Activated naive CD4-positive, alpha-beta T cell treated with Interleukin-2 at 50 U/mL for 16 hours (primary cell): ENCODE measurements around the gene CACNA2D4.
"Not testable (repeated sequence)": the region's sequence is repeated elsewhere in the genome, so short reads cannot be mapped to it uniquely, and the experiment has no call there.

Experiments
- DNase-seq: peaks from one replicate; pipeline ENCODE4 v3.0.0-alpha.2; 2020

CACNA2D4 gene, protein sequence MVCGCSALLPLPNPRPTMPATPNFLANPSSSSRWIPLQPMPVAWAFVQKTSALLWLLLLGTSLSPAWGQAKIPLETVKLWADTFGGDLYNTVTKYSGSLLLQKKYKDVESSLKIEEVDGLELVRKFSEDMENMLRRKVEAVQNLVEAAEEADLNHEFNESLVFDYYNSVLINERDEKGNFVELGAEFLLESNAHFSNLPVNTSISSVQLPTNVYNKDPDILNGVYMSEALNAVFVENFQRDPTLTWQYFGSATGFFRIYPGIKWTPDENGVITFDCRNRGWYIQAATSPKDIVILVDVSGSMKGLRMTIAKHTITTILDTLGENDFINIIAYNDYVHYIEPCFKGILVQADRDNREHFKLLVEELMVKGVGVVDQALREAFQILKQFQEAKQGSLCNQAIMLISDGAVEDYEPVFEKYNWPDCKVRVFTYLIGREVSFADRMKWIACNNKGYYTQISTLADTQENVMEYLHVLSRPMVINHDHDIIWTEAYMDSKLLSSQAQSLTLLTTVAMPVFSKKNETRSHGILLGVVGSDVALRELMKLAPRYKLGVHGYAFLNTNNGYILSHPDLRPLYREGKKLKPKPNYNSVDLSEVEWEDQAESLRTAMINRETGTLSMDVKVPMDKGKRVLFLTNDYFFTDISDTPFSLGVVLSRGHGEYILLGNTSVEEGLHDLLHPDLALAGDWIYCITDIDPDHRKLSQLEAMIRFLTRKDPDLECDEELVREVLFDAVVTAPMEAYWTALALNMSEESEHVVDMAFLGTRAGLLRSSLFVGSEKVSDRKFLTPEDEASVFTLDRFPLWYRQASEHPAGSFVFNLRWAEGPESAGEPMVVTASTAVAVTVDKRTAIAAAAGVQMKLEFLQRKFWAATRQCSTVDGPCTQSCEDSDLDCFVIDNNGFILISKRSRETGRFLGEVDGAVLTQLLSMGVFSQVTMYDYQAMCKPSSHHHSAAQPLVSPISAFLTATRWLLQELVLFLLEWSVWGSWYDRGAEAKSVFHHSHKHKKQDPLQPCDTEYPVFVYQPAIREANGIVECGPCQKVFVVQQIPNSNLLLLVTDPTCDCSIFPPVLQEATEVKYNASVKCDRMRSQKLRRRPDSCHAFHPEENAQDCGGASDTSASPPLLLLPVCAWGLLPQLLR

DNA sequence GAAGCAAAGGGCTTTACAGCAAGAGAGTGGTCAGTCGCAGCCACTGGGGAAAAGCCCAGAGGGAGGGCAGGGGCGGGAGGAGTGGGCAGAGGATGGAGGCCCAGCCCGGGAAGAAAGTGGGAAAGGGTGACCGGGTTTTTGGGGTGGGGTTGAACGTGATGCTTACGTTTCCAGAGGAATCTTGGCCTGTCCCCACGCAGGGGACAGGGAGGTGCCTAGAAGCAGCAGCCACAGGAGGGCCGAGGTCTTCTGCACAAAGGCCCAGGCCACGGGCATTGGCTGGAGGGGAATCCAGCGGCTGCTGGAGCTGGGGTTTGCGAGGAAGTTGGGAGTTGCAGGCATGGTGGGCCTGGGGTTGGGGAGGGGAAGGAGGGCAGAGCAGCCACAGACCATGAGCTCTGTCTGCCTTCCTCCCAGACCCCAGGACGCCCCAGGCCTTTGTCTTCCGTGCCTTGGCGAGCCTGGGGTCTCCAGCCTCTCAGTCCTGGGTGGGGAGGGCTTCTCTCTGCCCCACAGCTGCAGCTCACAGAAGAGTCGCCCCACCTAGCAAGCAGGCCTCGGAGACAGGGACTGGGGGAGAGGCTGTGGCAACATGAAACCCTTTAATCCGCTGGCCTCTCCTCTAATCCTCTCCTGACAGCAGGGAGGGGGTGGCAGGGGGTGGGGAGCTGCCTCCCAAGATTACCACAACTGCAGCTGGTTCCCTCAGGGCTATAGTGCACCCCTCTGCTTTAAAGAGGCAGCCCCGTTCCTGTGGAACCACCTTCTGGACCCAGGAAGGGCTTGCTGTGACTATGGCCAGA lies at the start of gene CACNA2D4:
Gene CACNA2D4 (minus strand): TSS at position 572 of the 803 bp plus-strand sequence. CDS start 179 bp downstream, at position 393.
- DNase-seq = no peak

DNA sequence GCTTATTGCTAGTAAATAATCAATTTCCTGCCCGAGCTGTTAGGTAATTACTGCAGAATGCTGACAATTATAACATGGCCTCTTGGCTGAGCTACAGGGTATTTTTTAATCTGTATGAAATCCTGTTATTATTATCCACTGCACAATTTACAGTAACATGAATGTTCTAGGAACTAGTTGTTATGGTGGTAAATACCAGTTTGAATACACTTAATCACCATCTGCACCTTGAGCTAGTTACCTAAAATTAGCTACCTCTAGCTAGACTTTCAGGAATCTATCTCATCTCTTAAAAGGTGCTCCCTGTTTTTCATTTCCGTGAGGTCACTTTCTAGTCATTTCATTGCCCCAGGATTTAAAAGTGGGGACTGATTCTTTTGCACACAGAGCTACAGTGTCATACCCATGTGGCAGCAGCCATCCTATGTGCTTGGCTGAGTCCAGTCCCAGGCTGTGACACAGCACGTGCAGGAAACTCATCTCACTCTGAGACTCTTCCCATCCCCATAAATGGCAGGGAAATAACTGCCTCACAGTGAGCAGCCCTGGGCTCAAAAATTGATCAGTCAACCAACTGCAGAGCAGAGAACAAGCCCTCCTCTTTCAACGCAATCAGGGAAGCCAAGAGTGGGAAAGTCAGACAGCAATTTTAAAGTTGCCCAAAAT lies 48.2 kb upstream of the CACNA2D4 start:
- no peak for DNase-seq

DNA sequence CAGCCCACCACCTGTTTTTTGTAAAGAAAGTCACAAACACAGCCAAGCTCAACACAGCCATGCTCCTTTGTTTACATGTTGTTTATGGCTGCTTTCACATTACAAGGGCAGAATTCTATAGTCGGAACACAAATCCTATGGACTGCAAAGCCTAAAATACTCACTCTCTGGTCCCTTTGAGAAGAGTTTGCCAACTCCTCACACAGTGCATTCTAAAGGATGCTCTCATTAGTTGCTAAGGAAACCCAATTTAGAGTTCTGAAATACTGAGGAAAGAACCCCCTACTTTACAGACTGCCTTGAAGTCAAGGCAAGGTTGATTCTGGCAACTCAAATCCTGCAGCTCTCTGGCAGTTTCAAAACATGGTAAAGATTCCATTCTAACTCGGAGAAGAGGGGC lies 47.5 kb upstream of the CACNA2D4 start:
- no peak for DNase-seq

DNA sequence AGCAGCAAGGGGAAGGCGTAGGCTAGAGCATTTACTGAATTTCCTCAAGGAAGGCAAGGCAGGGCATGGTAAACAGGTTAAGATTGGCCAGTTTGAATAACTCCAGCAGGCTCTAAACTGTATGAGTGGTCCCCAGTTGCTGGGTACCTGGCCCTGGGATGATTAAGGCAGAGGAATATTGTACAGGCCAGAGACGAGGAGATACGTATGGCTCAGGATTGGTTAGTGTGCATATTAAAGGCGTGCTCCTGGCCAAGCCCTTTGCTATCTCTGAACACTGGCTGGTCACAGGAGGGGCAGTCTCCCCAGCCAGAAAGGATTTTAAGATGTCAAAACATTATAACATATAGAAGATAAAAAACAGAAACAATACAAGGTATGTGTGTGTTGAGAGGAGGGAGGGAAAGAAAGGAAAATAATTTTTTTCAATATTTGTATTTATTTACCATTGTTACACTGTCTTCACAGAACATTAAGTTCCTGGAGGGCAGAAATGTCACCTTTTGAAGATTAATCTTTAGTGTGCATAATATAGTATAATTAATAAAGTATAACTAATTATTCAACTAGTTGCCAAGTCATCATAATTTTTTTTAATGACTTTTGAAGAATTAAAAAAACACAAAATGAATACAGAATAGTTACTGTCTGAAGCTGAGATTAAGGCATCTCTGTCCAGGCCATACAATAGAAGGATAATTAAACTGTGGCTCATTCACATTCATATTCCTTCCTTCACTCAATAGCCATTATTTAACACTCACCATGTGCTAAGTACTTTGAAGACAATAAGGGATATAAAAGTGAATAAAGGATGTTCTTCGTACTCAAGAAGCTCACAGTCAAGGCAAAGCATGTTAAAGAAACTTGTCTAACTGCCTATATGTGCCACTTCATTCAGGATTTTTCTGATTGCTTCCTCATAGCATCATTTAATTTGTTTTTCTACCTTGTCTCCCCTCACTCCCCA lies 43.9 kb upstream of the CACNA2D4 start:
- DNase-seq = no peak

DNA sequence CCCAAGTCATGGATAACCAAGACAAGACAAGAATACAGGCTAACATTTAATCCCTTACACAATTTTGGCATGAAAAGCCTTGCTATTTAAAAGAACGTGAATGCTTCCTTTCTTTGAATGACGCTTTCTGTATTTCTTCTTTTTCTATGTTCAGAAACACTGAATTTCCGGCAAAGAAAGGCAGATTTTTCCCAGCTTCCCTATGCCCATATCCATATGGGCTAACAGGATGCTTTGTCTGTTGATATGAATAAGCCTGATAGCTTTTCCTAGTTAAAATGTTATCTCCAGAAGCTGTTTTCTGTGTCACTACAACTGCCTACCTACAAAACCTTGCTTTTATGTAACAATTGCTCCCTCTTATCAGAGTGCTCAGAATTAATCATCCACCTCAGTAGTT lies 38.3 kb upstream of the CACNA2D4 start:
- no peak for DNase-seq

DNA sequence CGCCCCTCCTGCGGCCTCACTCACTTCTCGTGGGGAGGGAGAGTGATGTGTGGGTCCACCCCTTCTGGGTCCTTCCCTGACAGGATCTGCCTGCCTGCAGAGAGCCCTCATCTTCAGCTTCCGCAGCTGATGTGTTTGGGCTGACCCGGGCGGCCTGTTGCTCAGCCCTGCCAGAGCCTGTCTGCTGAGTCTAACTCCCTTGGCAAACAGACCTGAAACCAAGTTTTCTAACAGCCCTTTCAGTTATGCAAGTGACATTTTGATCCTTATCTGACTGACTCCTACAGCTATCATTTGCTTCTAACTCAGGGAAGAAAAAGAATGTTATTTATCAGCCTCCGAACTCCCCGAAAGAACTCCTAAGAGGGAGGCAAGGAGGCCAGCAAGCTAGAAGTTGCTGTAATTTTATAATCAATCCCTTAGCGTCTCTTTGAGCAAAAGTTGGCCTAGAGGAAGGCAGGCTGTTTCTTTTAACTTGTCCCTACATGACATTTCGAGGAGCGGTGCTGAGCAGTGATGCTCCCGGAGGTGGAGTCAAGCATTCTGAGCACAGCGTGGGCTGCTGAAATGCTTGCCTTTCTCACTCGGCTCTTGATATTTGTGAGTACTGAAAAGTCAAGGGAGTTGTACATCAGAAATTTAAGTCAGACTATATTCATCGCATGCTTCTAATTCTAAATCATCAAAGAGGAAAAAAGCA lies 31.5 kb upstream of the CACNA2D4 start:
- no peak for DNase-seq

DNA sequence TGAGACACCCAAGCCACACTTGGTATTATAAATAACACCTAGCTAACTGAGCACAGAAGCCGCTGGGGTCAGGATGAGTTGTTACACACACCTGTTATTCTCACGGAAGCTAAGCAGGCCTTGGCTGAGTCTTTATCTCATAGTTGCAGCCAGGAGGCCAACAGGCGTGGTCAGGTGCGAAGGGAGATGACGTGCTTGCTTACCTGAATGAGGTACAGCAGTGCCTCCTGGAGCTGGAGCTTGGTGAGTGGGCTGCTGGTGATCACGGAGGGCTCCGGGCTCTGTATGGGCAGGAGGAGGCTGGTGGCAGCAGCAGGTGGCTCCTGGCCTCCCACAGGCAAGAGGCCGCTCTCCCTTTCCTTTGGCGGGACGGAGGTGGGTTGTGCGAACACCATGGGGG lies 30.4 kb upstream of the CACNA2D4 start:
- DNase-seq = no peak

DNA sequence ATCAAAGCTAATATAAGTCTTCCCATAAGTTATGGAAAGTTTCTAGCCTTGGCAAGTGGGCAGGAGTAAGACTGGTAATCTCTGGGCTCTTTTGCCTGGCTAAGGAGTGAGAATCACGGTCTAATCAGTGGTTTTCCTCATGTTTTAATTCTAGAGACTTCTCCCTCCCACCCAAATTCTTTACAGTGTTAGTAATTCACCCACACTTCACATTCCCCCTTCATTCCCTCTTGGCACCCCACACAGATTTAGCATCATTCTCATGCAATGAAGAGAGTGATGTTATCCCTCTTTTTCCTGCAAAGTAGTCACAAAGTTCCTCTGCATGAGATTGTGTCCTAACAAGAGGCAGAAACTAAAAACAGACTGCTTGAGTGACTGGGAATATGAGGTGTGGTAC lies 28.6 kb upstream of the CACNA2D4 start:
- no peak for DNase-seq

DNA sequence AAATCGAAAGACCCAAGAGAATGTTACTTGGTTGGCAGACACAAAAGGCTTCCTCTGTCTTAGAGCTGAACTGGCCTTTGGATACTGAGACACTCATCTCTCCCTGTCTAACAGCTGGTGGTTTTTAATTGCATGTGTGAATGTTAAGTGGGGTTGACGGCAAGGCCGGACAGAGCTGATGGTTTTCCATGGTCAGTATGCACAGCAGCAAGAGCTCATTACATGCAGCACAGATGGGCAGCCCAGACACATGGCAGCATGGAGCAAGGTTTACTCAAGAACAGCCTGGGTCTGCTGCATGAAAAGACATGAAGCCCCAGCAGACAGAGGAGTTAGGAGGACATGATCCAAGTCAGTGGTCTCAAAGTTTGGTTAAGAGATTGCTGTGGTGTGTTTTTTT lies 27.8 kb upstream of the CACNA2D4 start:
- no peak for DNase-seq

DNA sequence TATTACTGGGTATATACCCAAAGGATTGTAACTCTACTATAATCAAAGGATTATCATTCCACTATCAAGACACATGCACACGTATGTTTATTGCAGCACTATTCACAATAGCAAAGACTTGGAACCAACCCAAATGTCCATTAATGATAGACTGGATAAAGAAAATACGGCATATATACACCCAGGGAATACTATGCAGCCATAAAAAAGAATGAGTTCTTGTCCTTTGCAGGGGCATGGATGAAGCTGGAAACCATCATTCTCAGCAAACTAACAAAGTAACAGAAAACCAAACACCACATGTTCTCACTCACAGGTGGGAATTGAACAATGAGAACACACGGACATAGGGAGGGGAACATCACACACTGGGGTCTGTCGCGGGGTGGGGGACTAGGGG lies 27.1 kb upstream of the CACNA2D4 start:
- not testable (repeated sequence) for DNase-seq

DNA sequence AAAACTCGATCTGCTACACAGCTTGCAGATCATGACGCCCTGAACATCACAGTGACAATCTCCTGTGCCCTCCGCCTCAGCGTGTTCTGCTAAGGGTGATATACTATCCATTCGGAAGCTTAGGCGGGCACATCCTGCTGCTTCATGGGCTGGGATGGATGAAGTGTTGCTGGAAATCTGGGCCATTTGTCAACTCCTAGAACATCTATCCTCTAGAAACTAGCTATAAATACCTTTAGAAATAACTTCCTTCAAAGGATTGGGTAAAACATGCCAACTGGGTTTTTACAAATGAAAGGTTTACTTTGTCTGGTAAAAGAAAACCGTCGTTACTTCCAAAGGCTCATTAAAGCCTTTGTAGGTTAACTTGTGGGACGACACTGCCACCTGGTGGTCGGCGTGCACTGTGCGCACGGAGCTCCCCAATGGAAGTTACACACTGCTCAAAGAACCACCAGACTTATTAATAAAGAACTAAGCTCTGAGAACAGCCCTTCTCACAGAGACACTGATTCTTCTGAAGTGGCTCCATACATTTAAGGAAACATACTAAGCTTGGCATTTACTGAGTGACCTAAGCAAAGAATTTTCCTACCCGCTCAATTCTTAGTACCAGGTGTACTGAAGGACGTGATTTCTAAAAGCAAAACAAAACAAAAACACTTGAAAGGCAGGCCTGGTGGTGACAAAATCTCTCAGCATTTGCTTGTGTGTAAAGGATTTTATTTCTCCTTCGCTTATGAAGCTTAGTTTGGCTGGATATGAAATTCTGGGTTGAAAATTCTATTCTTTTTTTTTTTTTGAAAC lies 21.6 kb upstream of the CACNA2D4 start:
- DNase-seq = peak; percentile 89

DNA sequence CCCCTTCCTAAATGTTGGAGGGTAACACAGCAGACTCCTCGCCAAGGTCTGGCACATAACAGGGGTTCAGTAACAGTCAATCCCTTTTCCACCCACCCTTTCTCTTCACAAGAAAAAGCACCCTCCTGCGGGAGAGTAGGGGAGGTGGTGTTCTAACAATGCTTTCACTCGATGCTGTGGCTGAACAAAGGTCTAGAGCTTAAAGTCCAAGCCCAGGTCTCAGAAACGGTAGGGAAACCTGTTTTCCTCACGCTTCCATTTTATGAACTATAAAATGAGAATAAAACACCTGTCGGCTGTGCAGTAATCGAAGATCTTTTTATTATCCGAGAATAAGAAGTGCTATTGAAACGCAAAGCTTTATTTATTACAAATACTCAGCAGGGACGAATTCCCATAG lies 20.9 kb upstream of the CACNA2D4 start:
- no peak for DNase-seq

DNA sequence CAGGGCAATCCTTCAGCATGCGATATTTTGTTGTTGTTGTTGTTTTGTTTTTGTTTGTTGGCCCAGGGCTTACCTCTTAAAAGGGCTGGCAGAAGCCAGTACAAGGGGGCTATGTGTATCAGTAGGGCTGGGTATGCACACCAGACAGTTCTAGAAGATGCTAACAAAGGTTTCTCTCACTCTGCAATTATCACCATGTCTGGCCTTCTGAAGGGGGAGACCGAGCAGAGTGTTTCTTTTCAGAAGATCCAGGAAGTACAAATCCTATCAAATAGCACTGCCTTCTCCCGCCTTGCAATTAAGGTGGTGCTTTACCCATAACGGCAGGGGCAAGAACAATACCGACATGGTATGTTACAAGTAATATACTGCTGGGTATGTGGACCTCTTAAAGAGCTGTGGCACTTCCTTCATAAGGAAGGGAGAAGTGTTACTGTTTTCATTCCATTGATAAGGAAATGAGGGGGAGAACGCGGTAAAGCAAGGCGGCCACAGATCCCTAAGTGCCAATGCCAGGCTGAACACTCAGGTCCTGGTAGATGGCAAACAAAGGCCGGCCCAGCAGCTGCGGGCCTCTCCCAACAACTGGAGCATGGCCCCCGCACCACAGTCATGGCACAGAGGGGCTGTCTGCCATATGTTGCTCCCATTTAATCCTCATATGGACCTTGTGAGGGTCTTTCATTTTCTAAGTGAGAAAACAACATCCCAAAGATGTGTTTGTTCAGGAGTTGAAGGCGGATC lies 19.2 kb upstream of the CACNA2D4 start:
- DNase-seq = no peak

DNA sequence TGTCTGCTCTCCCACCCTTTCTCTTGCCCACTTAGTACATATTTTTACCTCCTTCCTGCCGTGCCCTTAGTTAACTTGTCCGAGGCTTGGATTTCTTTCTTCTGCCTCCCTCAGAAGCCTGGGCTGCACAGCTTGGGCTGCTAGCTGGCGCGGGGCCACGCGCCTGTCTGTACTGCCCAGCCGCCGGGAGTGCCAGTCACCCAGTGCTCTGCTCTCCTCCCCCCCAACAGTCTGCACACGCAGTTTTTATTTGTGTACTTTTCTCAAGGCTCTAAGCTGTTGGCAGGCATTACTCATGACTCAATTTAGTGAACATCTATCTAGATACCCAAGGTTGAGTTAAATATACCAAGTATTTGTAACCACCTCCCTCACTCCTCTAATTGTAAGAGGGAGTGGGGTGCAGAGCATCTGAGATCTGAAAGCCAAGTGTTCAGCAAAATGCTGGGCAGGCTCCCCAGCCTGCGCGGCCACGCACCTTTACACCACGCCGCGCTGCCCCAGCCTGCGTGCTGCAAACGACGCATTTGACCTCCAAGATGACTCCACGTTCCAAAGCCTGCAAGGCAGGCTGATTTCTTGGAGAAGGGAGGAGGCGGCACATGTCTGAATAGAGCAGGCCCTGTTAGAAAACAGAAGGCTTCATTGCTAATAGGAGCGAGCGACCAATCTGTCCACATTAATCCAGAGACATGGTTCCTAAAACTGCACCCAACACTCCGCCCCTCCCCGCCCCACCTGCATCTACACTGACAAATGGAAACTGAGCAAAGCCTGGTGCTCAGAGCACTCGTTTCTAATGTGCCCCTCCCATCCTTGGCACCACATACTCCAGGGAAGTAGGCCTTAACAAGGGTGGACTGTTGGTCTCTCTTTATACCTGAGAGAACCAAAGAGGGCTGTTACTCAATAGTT lies 18.2 kb upstream of the CACNA2D4 start:
- DNase-seq = no peak

DNA sequence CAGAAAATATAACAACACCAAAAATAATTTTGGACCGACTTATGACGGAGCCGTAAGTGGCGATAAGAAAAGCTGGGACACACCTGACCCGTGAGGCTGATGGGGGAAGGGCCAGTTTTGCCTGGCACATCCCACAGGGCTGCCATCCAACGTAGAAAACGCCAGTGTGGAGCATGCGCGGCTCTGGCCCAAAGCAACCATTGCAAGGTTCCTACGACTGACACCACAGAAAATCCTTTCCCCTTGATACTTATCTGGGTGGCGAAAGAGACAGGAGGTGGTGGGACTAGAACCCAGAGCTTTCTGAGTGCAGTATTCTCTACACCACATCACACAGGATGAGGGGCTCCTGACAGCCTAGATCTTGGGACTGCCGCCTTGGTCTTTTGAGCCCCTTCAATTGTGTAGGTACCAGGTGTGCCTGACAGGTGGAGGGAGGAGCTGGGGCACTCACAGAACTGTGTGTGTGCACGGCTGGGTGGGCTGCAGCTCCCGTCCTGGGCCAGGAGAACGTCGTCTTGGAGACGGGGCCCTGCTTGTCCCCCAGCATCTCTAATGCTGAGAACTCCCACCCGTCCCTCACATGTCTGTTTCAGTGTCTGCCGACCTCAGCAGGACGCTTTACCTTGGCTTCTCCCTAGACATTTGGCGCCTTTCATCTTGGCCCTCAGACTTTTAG lies 17.4 kb upstream of the CACNA2D4 start:
- DNase-seq = no peak

DNA sequence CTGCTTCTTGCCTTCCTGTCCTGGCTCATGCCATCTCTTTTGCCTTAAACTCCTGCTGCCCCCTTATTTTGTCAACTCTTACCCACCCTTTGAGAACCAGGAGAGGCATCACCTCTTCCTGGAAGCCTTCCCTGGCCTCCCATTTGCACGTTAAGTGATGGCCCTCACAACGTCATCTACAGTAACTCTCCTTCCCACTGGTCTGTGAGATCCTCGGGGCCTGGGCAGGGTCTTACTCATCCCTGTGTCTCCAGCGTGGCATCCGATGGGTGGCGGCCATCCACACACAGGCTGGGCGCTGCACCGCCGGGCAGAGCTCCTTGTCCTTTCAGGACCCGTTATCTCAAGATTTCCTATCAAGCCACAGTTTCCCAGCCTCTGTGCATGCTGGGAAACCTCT lies 16.8 kb upstream of the CACNA2D4 start:
- no peak for DNase-seq

DNA sequence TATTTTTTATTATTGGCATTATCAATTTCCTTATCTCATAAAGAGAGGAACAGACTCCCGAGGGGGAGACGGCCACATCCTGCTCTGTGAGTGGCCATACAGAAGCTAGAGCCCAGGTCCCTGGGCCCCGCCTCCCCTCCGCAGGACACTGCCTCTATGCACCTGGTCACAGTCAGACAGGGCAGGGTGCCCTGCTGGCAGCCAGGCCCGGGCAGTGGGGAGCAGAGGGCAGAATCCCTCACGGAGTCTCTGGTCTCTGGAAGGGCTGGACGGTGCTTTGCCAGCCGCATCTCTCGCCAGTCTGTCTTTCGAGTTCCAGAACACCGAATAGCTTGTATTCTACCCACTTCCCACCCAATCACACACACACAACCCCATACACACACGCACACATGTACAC lies 16.4 kb upstream of the CACNA2D4 start:
- DNase-seq = no peak
